ENCODE measurements around the gene CYP46A1.

CYP46A1 gene

GRCh38 chr14:99675951-99676350 lies 8.1 kb upstream of the CYP46A1 start:
- TF ChIP-seq FOXP2 (optimal IDR thresholded peaks at IDR 0.05; ENCODE audit: borderline replicate concordance, extremely low read depth, extremely low read length, insufficient read depth) (no peak), REST (IDR thresholded peaks at IDR 0.05; ENCODE audit: insufficient read depth in 1 of 2, low read depth in 2 of 2, low read length in 2 of 2) (no peak), POLR2AphosphoS5 (IDR thresholded peaks at IDR 0.05; ENCODE audit: low read depth, low read length) (no peak), SIN3A (IDR thresholded peaks at IDR 0.05; ENCODE audit: borderline replicate concordance, insufficient read depth, low read length) (no peak), TAF1 (IDR thresholded peaks at IDR 0.05; ENCODE audit: borderline replicate concordance, insufficient read depth, low read length) (no peak)

GRCh38 chr14:99676657-99677056 lies 7.4 kb upstream of the CYP46A1 start:
- TF ChIP-seq POLR2AphosphoS5 (IDR thresholded peaks at IDR 0.05; ENCODE audit: low read depth, low read length): no peak
- TF ChIP-seq FOXP2 (optimal IDR thresholded peaks at IDR 0.05; ENCODE audit: borderline replicate concordance, extremely low read depth, extremely low read length, insufficient read depth): no peak
- no peak for TF ChIP-seq REST (IDR thresholded peaks at IDR 0.05; ENCODE audit: insufficient read depth in 1 of 2, low read depth in 2 of 2, low read length in 2 of 2)
- TF ChIP-seq SIN3A (IDR thresholded peaks at IDR 0.05; ENCODE audit: borderline replicate concordance, insufficient read depth, low read length): no peak
- TF ChIP-seq TAF1 (IDR thresholded peaks at IDR 0.05; ENCODE audit: borderline replicate concordance, insufficient read depth, low read length): no peak

GRCh38 chr14:99677231-99678140 lies 6.6 kb upstream of the CYP46A1 start:
- TF ChIP-seq FOXP2 (optimal IDR thresholded peaks at IDR 0.05; ENCODE audit: borderline replicate concordance, extremely low read depth, extremely low read length, insufficient read depth) (no peak), REST (IDR thresholded peaks at IDR 0.05; ENCODE audit: insufficient read depth in 1 of 2, low read depth in 2 of 2, low read length in 2 of 2) (no peak), POLR2AphosphoS5 (IDR thresholded peaks at IDR 0.05; ENCODE audit: low read depth, low read length) (no peak), SIN3A (IDR thresholded peaks at IDR 0.05; ENCODE audit: borderline replicate concordance, insufficient read depth, low read length) (no peak), TAF1 (IDR thresholded peaks at IDR 0.05; ENCODE audit: borderline replicate concordance, insufficient read depth, low read length) (no peak)

- TF ChIP-seq SIN3A (IDR thresholded peaks at IDR 0.05; ENCODE audit: borderline replicate concordance, insufficient read depth, low read length) (no peak), TAF1 (IDR thresholded peaks at IDR 0.05; ENCODE audit: borderline replicate concordance, insufficient read depth, low read length) (no peak), FOXP2 (optimal IDR thresholded peaks at IDR 0.05; ENCODE audit: borderline replicate concordance, extremely low read depth, extremely low read length, insufficient read depth) (no peak), REST (IDR thresholded peaks at IDR 0.05; ENCODE audit: insufficient read depth in 1 of 2, low read depth in 2 of 2, low read length in 2 of 2) (no peak), POLR2AphosphoS5 (IDR thresholded peaks at IDR 0.05; ENCODE audit: low read depth, low read length) (no peak)
Measured at GRCh38 chr14:99678198-99678597, 5.9 kb upstream of the CYP46A1 start.
